Measurements from ENCODE around the gene CCDC57. TPM values are rescaled to one million over a fixed set of nuclear protein-coding genes. Genes with fewer than 3 reads are reported as not detected.

CCDC57 gene
- total RNA-seq, 1 donor from 2014 or later, result 24.7 TPM

DNA sequence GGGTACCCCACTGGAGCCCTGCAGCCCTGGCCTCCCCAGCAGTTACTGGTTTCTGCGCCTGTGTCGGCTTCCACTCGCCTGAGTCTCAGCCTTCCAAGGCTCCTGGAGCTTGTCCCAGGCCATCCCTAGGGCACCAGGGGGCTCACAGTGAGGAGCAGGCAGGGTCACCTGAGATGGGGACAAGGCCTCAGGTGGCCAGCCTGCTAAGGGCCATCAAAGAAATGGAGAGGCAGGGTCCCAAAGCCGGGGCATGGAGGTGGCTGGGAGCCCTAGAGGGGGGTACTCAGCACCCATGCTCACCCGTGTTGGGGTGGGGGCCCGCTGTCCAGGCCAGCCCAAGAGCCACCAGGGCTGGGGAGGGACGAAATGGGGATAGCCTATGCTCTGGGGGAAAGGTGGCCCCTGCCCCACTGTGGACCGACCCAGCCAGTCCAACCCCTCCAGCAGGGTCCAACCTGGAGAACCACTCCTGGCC, 115.9 kb downstream of the CCDC57 start:
- no peak for DNase-seq (ENCODE audit: low spot score)

DNA sequence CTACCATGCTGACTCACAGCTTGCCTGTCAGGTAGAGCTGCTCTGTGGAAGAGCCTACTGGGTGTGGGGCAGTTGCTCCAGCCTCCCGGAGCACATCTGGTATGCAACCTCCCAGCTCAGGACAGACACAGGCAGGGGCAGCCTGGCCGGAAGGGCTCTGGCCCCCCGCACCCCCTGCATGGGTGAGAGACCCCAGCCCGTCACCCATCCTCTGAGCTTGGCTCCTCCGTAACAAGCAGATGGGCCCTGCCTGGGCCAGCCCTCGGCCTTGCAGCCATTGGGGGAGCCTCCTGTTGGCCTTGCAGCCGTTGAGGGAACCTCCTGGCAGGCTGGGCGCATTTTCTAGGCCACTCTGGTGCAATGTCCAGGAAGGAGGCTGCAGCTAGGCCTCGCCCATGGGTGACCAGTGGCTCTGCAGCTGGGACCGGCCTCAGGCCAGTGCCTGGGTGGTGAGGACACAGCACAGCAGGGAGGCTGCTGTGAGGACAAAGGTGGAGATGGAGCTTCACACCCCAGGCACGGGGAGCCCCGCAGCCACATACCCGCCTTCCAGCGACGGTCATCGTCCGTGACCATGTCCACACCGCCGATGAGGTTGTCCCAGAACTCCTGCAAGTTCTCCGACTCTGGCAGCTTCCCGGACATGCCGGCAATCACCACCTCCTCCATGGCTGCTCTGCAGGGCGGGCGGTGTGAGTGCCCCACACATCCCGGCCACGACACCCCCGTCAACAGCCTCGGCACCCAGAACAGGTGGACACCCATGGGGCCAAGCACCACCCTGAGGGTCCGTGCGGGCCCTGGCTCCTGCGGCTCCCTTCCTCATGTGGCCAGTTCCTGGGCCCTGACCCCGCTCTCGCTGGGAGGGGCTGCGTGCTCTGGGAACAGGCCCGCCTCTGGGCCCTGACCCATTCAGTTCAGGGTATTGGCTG, 116.6 kb downstream of the CCDC57 start:
- no peak for DNase-seq (ENCODE audit: low spot score)

DNA sequence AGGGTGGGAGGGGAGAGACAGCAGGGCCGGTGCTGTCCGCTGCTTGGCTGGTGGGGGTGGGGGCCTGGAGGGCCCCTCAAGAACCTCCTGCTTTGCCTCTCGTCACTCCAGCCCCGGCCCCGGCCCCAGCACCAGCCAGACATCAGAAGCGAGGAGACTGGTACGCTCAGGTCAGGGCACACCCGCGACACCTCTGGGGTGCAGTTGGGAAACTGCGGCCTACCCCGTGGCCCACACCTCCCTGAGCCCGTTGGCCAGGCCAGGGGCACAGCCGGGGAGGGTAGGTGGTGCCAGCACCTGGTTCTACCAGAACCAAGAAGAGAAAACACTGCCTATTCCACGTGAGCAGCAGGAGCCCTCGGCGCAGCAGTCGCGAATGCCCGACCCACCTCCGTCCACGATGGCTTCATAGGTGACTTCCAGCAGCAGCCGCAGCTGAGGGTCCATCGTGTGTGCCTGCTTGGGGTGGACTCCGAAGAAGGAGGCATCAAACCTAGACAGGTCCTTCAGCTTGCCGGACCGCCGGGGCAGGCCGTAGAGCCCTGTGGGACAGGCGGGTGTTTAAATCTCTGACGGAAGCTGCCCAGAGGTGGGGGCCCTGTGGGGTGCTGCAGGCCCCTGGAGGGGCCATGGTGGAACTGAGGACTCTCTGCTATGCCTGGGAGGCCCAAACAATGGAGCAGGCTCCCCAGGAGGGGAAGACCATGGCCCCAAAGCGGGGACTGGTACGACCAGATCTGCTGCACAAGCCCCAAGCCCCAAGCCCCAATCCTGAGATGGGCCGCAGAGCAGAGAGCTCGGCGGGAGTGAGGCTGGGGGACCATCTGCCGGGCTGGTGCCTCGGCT, 117.5 kb downstream of the CCDC57 start:
- DNase-seq (ENCODE audit: low spot score), result no peak

DNA sequence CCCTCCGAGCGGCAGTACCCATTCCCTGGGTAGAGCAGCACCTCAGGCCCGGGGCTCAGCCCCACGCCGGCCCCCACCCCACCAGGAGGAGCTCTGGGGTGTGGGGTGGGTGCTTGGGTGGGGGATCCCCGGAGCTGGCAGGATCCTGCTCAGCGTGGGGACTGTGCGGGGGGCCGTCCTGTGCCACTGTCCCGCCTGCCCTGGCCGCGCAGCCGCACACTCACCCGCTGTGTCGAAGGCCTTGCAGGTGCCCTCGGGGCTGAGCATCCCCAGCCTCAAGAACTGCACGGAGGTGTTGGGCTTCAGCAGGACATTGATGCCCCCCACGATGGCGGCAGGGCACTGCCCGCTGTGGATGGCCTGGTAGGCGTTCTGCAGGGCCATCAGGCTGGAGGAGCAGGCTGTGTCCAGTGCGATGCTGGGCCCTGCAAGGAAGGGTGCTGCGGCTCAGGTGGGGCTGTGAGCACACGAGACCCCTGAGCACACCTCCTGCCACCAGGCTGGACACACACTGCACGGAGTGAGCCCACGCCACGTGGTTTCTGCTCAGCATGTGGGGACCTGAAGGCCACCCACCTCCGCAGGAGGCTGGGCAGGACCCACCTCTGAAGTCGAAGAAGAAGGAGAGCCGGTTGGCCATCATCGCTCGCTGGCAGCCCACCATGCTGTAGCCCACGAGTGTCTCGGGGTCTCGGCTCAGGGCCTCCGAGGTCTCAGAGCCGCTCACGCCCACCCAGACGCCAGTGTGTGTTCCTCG, 119.5 kb downstream of the CCDC57 start:
- no peak for DNase-seq (ENCODE audit: low spot score)

DNA sequence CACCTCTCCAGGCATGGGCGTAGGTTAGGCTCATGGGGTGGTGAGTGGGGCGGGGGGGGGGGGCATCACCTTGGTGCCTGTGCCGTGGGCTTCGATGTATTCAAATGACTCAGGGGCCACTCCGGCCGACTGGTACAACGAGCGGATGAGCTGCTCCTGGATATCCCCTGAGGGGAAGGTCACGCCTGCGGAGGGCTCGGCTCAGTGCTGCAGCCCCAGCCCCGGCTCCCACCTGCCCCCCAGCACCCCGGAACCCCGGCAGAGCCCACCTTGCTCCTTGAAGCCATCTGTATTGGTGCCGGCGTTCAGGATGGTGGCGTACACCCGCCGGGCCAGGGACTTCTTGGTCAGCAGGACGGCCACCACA, 120.0 kb downstream of the CCDC57 start:
- no peak for DNase-seq (ENCODE audit: low spot score)

DNA sequence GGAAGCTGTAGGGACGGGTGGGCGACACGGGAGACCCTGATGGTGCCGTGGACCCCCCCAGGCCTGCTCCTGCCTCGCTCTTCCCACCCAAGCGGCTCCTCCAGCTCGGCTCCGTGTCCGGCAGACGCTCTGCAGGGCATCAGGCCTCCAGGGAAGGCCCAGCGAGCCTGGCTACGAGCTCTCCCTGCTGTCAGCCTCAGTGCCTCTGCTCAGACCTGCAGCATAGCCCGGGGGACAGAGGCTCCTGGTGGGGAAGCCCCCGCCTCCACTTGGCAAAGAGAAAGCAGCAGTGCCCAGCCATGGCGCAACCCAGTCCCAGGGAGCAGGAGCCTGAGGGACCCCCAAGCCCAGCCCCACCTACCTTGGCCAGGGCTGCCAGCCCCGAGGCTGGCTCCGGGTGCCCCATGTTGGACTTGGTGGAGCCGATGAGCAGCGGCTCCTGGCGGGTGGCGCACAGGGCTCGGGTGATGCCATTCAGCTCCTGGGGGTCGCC, 120.5 kb downstream of the CCDC57 start:
- DNase-seq (ENCODE audit: low spot score), result no peak

DNA sequence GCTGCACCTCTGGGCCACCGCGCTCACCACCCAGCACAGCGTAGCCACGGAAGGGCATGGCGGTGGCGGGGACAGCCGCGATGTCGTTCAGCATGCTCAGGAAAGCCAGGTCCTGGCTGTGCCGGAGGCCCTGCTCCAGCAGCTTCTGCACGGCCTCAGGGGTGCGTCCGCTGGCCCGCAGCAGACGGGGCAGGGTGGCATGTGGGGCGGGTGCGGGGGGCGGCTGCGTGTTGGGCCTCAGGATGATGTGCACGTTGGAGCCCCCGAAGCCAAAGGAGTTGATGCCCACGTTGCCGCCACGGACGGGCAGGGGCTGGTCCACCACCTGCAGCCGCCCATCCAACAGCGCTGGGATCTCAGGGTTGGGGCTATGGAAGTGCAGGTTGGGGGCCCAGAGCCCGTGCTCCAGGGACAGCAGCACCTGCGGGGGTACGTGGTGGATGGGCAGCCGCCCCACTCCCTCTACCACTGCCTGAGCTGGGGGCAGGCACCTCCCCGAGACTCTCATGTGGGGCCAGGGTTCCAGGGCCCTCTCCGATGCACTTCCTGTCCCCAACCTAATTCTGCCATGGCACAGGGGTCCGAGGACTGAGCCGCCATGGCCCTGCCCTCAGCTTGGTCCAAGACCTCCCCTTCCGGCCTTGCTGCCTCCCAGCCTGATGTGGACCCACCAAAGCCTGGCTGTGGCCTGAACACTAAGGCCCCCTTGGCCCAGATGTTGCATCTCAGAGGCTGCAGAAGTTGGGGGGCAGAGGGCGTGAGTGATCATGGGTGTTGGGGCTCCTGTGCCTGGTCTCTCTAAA, 121.2 kb downstream of the CCDC57 start:
- no peak for DNase-seq (ENCODE audit: low spot score)

DNA sequence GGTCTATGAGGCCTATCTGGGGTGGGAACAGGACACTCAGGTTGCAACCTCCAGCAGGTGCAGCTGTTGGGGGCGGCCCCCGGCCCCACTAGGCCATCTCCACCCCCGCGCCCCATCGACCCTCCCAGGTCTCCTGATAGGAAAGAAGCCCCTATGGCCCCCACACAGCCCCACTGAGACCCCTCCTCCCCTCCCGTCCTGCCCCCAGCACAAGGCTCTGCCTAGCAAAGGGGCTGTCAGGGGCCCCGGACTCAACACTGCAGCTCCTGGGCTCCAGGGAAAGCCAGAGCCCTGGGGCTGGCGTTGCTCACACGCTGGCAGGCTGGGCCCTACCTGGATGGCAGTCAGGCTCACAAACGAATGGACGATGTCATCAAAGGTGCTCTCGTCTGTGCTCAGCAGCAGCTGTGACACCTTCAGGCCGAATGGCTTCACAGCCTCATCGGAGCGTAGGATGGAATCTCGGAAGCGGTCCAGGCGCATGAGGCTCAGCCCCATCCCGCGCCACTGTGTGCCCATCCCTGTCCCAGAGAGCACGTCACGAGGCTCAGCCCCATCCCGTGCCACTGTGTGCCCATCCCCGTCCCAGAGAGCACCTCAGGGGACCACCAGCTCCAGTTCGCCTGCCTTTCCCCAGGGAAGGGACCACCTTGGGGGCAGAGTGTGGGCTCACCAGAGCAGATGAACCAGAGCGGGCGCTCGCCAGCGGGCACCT, 121.9 kb downstream of the CCDC57 start:
- DNase-seq (ENCODE audit: low spot score), result no peak

DNA sequence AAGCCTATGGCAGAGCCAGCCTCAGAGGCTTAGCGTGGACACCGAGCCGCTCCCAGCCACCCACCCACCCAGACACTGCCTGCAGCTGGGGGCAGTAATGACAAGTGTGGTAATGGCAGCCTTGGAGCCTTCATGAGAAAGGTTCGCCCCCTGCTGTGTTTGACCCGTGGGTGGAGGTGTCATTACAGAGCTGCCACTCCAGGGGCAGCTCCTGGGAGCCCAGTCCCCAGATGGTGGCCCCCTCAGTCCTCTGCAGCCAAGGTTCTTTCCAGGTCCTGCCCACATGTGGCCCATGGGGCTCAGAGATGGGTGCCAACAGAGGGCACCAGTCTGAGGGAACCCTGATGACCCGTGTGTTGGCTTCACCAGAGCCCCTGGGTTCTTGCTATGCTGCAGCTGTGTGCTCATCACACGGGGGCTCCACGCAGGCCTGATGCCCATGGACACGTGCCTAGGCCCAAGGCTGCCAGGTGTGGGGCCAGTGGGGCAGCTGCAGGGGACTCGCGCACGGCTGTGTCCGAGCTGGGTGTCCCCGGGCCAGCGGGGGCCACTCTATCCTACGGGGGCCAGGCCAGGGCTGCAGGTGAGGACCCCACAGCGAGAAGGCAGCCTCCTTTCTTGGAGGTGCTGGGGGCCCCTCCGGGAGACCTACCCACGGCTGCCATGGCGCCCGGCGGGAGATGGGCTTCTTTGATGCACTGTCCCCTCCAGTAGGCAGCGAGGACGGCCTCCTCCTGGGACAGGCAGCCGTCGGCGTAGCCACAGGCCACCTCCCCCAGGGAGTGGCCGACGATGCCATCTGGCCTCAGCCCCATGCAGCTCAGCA, 122.7 kb downstream of the CCDC57 start:
- DNase-seq (ENCODE audit: low spot score), result no peak

DNA sequence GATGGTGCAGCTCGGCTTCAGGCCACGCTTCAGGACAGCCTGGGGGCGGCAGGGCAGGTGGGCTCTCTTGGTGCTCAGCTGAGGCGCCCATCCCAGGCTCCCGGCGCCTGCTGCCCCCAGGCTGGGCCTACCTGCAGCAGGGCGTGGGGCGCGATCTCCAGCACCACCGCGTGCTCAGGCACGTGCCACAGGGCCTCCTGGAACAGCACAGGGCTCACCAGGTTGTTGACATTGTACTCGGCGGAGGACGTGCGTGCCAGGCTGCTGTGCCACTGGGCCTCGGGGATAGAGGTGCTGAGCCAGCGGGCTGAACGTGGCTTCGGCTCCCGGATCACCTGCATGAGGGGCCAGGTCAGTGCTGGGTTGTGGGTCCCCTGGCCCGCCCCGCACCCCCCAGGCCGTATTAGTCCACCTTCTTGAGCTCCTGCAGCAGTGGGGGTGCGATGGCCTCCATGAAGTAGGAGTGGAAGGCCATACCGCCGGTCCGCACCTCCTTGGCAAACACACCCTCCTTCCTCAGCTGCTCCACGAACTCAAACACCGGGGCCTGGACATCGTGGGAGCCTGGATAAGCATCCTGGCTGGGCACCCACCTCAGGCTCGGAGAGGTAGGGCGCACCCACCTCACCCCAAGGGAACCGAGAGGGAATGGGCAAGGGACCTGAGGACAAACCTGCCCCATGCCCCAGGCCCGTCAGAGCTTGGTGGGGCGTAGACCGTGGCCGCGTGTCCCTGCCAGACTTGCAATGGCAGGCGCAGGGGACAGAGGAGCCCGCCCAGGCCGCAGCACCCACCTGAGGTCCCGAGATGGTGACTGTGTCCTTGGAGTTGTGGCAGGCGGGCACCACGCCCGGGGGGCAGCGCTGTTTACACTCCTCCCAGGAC, 123.6 kb downstream of the CCDC57 start:
- DNase-seq (ENCODE audit: low spot score), result no peak

DNA sequence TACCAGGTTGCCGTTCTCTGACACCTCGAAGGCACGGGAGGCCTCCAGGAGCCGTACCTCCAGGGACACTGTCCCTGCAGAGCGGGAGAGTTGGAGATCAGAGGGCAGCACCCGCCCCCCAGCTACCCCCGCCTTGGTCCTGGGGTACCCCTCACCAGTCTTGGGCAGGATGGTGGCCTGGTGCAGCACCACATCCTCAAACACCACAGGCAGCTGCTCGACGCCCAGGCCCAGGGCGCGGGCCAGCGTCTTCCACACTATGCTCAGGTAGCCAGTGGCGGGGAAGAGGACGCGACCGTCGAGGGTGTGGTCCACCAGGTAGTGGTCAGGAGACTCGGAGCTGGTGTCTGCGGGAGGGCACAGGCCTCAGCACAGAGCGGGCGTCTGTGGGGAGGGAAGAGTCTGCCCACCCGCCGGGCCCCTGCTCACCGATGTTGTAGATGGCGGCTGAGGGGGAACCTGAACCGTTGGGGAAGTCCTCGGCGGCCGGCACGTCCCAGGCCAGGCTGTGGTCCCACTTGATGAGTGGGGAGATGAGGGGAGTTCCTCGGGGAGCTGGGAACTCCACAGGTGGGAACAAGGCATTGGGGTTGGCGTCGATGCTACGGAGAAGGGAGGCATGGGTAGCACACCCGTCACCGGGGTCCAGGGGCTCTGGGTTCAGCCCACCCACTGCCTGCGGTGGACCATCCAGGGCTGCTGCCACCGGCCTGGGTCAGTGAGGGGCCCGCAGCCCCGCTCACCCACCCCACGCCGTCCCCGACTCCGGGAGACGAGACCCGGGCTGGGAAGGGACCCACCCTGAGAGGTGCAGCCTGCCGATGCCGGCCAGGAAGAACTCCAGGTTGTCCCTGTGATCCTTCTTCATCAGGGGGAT, 124.4 kb downstream of the CCDC57 start:
- DNase-seq (ENCODE audit: low spot score), result no peak

DNA sequence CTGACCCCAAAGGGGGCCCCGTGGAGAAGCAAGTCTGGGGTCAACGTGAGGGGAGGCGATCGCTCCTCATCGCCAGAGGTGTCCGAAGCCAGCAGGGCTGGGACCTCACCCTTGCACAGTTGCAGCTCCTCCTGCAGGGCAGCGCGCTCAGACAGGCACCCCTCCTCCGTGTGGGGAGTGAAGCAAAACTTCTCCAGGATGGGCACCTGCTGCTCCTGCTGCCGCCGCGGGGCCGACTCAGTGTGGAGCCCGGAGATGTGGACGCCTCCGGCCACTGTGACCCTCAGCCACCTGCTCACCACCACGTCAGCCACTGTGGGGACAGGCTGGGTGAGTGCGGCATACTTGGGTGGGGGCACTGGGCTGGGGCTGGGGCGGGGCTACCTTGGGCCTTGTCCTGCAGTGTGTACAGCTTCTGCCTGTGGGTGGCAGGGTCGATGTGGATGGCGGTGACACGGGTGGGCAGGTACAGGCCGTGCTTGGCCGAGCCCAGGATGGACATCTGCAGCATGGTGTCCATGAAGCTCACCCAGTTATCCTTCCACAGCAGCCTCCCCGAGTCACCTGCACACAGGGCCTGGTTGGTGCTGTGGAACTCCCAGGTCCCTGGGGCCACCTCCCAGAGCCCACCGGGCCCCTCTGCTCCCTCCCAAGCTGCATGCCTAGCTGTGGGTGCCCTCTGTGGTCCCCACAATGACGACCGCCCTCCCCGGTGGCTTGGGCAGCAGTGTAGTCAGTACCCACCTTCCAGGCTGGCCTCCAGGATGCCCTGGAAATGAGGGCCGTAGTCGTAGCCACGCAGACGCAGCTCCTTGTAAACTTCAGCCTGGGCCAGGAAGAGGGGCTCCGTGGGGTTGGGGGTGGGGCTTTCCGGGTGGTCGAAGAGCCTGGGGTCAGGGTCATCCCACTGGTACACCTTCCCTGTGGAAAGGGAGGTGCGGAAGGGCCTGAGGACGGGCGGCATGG, 125.4 kb downstream of the CCDC57 start:
- DNase-seq (ENCODE audit: low spot score), result no peak

DNA sequence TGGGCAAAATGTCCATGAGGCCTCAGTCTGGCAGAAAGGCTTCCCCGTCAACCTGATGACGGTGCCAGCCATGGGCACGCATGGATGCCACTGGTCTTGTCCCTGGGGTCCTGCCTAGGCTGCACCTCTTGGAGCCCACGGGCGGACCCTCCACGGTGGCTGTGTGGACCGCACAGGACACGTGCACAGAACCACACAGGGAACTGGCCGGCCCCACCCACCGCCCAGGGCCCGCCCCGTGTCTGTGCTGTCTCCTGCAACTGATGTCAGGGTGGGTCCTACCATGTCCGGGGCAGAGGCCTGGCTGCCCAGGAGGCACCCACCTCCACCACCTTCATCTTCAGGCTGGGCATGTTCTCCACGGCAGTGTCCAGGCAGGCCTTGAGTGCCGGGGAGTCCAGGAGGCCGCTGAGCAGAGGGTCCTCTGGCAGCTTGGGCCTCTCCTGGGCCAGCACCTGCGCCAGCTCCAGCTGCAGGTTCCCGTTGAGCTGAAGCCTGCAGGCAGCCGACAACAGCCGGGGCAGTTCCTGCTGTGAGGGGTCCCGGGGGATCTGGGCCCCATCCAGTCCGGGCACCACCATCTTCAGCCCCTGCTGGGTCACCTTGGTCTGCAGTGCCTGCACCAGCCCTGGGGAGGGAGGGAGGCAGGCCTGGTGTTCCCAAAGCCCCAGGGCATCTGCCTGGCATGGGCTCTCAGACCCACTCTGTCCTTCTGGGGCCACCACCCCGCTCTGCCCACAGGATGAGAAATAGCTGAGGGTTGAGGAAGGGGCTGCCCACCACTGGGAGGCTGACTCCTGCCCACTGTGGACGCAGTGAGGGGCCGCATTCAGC, 126.5 kb downstream of the CCDC57 start:
- DNase-seq (ENCODE audit: low spot score), result no peak

DNA sequence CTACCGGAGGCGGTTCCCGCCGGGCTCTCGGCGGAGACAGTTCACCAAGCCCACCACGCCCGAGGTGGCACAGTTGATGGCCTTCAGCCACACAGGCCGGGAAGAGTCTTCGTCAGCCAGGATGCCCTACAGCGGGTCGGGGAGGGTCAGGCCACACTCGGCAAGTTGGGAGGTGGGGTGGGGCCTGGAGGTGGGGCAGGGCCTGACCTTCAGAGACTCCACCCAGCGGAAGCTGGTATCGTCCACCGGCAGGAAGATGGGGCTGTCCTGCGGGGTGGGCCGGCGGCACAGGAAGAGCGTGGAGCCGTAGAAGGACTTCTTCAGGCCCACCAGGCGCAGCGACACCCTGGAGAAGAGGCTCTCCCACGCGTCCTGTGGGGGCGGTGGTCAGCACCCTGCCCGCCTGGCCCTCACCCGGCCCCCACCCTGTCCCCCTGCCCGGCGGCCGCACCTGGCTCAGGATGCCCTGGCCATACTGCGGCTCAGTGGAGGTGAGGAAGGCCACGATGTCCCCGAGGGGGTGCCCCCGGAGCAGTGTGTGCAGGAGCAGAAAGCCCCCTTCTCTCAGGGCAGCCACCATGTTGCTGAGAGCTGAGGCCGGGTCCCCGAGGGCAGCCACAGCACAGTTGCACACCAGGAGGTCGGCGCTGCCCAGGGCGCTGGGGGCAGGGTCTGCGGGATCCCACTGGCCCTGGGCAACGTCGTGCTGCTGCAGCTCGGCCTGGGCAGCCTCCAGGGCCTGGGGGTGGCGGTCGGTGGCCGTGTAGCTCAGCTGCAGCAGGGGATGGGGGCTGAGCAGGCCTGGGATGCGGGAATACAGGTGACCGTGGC, 127.4 kb downstream of the CCDC57 start:
- DNase-seq (ENCODE audit: low spot score), result no peak
